DOHH2 (cell line): ENCODE data around the gene VWF.

Experiments
- H3F3A ChIP-seq: fragments of 200-600 bp; sonication (generic), shearing (Covaris generic); 2 replicates; pipeline ENCODE4 v1.6.0; 2016; ENCODE audit warnings: antibody characterized with exemption, mild to moderate bottlenecking; ENCODE audit not compliant: control insufficient read depth, insufficient read depth
- H3K27ac ChIP-seq: fragments of 200-600 bp; sonication (generic); 2 replicates; pipeline ENCODE4 v1.5.1; 2014; ENCODE audit warnings: low read depth, mild to moderate bottlenecking, low read length, moderate library complexity
- H3K27me3 ChIP-seq: fragments of 200-600 bp; sonication (generic); 2 replicates; pipeline ENCODE4 v1.6.1; 2014; ENCODE audit warnings: mild to moderate bottlenecking, low read length, mixed read lengths; ENCODE audit not compliant: control insufficient read depth
- H3K36me3 ChIP-seq: fragments of 200-600 bp; sonication (generic); 2 replicates; pipeline ENCODE4 v1.6.1; 2014; ENCODE audit warnings: mild to moderate bottlenecking, low read length, moderate library complexity, mixed read lengths; ENCODE audit not compliant: control insufficient read depth
- H3K4me1 ChIP-seq: fragments of 200-600 bp; sonication (generic); 2 replicates; pipeline ENCODE4 v1.6.1; 2014; ENCODE audit warnings: mild to moderate bottlenecking, low read length, mixed read lengths; ENCODE audit not compliant: control insufficient read depth
- H3K4me2 ChIP-seq: fragments of 200-600 bp; sonication (generic); 2 replicates; pipeline ENCODE4 v1.6.0; 2014; ENCODE audit warnings: mild to moderate bottlenecking, low read length, moderate library complexity
- H3K4me3 ChIP-seq: fragments of 200-600 bp; sonication (generic); 2 replicates; pipeline ENCODE4 v1.5.1; 2014; ENCODE audit warnings: mild to moderate bottlenecking, low read length, mixed read lengths
- H3K79me2 ChIP-seq: fragments of 200-600 bp; sonication (generic); 2 replicates; pipeline ENCODE4 v1.6.1; 2014; ENCODE audit warnings: mild to moderate bottlenecking, low read length, mixed read lengths; ENCODE audit not compliant: control insufficient read depth
- H3K9me2 ChIP-seq: fragments of 200-600 bp; sonication (generic); replicated peaks from 2 replicates; pipeline ENCODE4 v1.6.1; 2014; ENCODE audit warnings: mild to moderate bottlenecking, low read length, mixed read lengths; ENCODE audit not compliant: control insufficient read depth
- H3K9me3 ChIP-seq: fragments of 200-600 bp; sonication (generic); 2 replicates; pipeline ENCODE4 v1.6.1; 2014; ENCODE audit warnings: antibody characterized with exemption, low read length, mixed read lengths; ENCODE audit not compliant: control insufficient read depth, insufficient read depth
- H4K20me1 ChIP-seq: fragments of 200-600 bp; sonication (generic); 2 replicates; pipeline ENCODE4 v1.6.0; 2014; ENCODE audit warnings: low read depth, mild to moderate bottlenecking, antibody characterized with exemption, low read length, moderate library complexity; ENCODE audit not compliant: control insufficient read depth, insufficient read depth
- CTCF ChIP-seq: fragments of 200-600 bp; sonication (generic); IDR thresholded peaks from one replicate; pipeline ENCODE4 v1.5.1; 2014; ENCODE audit warnings: antibody characterized with exemption, mild to moderate bottlenecking, low read depth, low read length; ENCODE audit not compliant: poor library complexity, severe bottlenecking
- EZH2phosphoT487 ChIP-seq: fragments of 200-600 bp; sonication (generic); IDR thresholded peaks from 2 replicates; pipeline ENCODE4 v1.6.1; 2017; ENCODE audit warnings: borderline replicate concordance, mild to moderate bottlenecking, antibody characterized with exemption, low read length, moderate library complexity, mixed read lengths

VWF gene

GRCh38 chr12:5960783-5961182 is 163.7 kb downstream of the VWF start:
- Histone ChIP-seq H3K79me2 (no peaks in the 10 kb centered on the region), H3K4me2 (no peak overlapping the region), H3K9me2 (no peaks in the 10 kb centered on the region), H3K27ac (no peak overlapping the region), H3K4me1 (no peaks in the 10 kb centered on the region), H4K20me1 (no peaks in the 10 kb centered on the region; the same call in 1 of the 2 replicates), H3F3A (no peaks in the 10 kb centered on the region), H3K4me3 (no peak overlapping the region), H3K9me3 (no peaks in the 10 kb centered on the region), H3K27me3 (no peaks in the 10 kb centered on the region), H3K36me3 (no peaks in the 10 kb centered on the region)
- TF ChIP-seq CTCF: no peak
- TF ChIP-seq EZH2phosphoT487: no peak

DNA sequence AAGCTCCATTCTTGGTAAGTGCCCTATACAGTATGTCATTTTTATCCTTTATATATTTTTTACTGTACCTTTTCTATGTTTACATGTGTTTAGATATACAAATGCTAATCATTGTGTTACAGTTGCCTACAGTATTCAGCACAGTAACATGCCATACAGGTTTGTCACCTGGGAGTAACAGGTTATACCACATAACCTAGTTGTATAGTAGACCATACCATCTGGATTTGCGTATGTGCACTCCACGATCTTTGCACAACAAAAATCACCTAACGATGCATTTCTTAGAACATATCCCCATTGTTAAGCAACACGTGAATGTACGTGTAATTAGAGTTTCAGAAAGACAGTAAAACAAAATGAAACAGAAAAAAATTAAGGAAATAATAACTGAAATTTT is 167.5 kb downstream of the VWF start:
- Histone ChIP-seq H3K9me2 (no peaks in the 10 kb centered on the region), H3K79me2 (no peaks in the 10 kb centered on the region), H3K4me3 (no peak overlapping the region), H3K27ac (no peak overlapping the region), H3K27me3 (no peaks in the 10 kb centered on the region), H4K20me1 (no peaks in the 10 kb centered on the region; the same call in 1 of the 2 replicates), H3K36me3 (no peaks in the 10 kb centered on the region), H3F3A (no peaks in the 10 kb centered on the region), H3K4me2 (no peak overlapping the region), H3K9me3 (no peaks in the 10 kb centered on the region), H3K4me1 (no peaks in the 10 kb centered on the region)
- no peak for TF ChIP-seq CTCF
- no peak for TF ChIP-seq EZH2phosphoT487

DNA sequence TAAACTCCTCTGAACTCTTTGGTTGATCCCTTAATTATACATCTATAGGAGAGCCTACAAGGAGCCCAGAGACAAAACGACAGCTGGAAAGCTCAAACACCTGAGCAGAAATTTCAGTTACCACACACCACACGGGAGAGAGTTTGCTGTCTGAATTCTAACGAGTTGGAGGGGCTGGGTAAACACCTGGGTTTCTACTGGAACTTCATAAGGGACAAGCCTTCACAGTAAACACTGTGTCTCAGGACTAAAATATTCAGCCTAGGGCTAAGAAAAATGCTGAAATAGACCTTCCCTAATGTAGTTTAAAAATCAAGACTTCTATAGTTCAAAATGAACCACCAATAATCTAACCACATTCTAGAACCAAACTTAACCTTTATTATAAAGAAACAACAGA is 169.8 kb downstream of the VWF start:
- Histone ChIP-seq H3K4me2 (no peak overlapping the region), H3K79me2 (no peaks in the 10 kb centered on the region), H3K4me3 (no peak overlapping the region), H3F3A (no peaks in the 10 kb centered on the region), H3K4me1 (no peaks in the 10 kb centered on the region), H3K27ac (no peak overlapping the region), H3K9me3 (no peaks in the 10 kb centered on the region), H3K27me3 (peaks cover 9% of the 10 kb centered on the region), H4K20me1 (no peaks in the 10 kb centered on the region), H3K36me3 (no peaks in the 10 kb centered on the region), H3K9me2 (no peaks in the 10 kb centered on the region)
- TF ChIP-seq EZH2phosphoT487 (no peak), CTCF (no peak)
